IMR-90 (cell line): ENCODE data around the gene NCAM1. TPM values are rescaled to one million over a fixed set of nuclear protein-coding genes. Genes with fewer than 3 reads are reported as not detected.

ENCODE experiments used
- ATAC-seq: fragments of 200-7000 bp; cut with Tn5 transposase; 2 replicates; pipeline ENCODE4 v1.9.1; 2020; ENCODE audit warnings: low read depth, mild to moderate bottlenecking, moderate library complexity
- BruUV-seq: library from RNA; stranded (reverse); fragments of 400-500 nt; replicated peaks from 2 replicates; lab custom pipeline; 2021; lab: Mats Ljungman, UMichigan
- CTCF ChIA-PET: fragments of 300-600 bp; formaldehyde crosslinking; extraction: SDS; loops from one replicate; lab custom pipeline; 2021; ENCODE audit warnings: antibody characterized with exemption; lab: Yijun Ruan, JAX
- POLR2A ChIA-PET: fragments of 300-600 bp; sonication (Branson Sonifier 250); formaldehyde crosslinking; loops from one replicate; lab custom pipeline; 2022; ENCODE audit warnings: antibody characterized with exemption; ENCODE audit not compliant: unreplicated experiment; lab: Charles Lee
- DNase-seq: peaks from one replicate; pipeline ENCODE4 v3.0.0; 2013
- H2AFZ ChIP-seq: replicated peaks from 2 replicates; pipeline ENCODE3; 2013; ENCODE audit warnings: low read length, mild to moderate bottlenecking; ENCODE audit not compliant: poor library complexity
- H2AK5ac ChIP-seq: 2 replicates; pipeline ENCODE4 v1.6.1; 2013; ENCODE audit warnings: low read depth, low read length, inconsistent platforms
- H2AK9ac ChIP-seq: replicated peaks from 2 replicates; pipeline ENCODE3; 2013; ENCODE audit warnings: mild to moderate bottlenecking, low read depth, low read length, moderate library complexity; ENCODE audit not compliant: poor library complexity
- H2BK120ac ChIP-seq: 2 replicates; pipeline ENCODE4 v1.6.1; 2013; ENCODE audit warnings: low read depth, low read length, inconsistent platforms
- H2BK15ac ChIP-seq: 3 replicates; pipeline ENCODE4 v1.6.1; 2013; ENCODE audit warnings: low read depth, low read length, inconsistent platforms
- H2BK20ac ChIP-seq: 2 replicates; pipeline ENCODE4 v1.6.1; 2013; ENCODE audit warnings: low read depth, mild to moderate bottlenecking, inconsistent platforms, low read length, moderate library complexity
- H2BK5ac ChIP-seq: 2 replicates; pipeline ENCODE4 v1.6.1; 2013; ENCODE audit warnings: mild to moderate bottlenecking, low read depth, low read length, inconsistent platforms; ENCODE audit not compliant: poor library complexity, severe bottlenecking
- H3K14ac ChIP-seq: replicated peaks from 2 replicates; pipeline ENCODE4 v1.6.1; 2013; ENCODE audit warnings: low read depth, low read length, inconsistent platforms
- H3K18ac ChIP-seq: 2 replicates; pipeline ENCODE4 v1.6.1; 2013; ENCODE audit warnings: low read depth, low read length, control low read depth
- H3K23ac ChIP-seq: 2 replicates; pipeline ENCODE4 v1.6.1; 2013; ENCODE audit warnings: low read depth, low read length, inconsistent platforms
- H3K27ac ChIP-seq: 2 replicates; pipeline ENCODE4 v1.5.1; 2013; ENCODE audit warnings: mild to moderate bottlenecking, control low read depth, low read length; ENCODE audit not compliant: insufficient read depth
- H3K27me3 ChIP-seq: 2 replicates; pipeline ENCODE4 v1.6.1; 2013; ENCODE audit warnings: low read length; ENCODE audit not compliant: control insufficient read depth, insufficient read depth
- H3K36me3 ChIP-seq: 2 replicates; pipeline ENCODE4 v1.6.1; 2013; ENCODE audit warnings: low read length, mixed read lengths; ENCODE audit not compliant: control insufficient read depth, insufficient read depth
- H3K4ac ChIP-seq: 2 replicates; pipeline ENCODE4 v1.6.1; 2013; ENCODE audit warnings: low read depth, low read length, inconsistent platforms
- H3K4me1 ChIP-seq: 2 replicates; pipeline ENCODE4 v1.6.1; 2013; ENCODE audit warnings: low read length, mixed read lengths; ENCODE audit not compliant: control insufficient read depth, insufficient read depth
- H3K4me2 ChIP-seq: 2 replicates; pipeline ENCODE4 v1.6.1; 2013; ENCODE audit warnings: low read depth, mild to moderate bottlenecking, control low read depth, low read length, moderate library complexity
- H3K4me3 ChIP-seq: 2 replicates; pipeline ENCODE4 v1.5.1; 2013; ENCODE audit warnings: low read depth, mild to moderate bottlenecking, control low read depth, low read length, moderate library complexity; ENCODE audit not compliant: insufficient read depth
- H3K56ac ChIP-seq: 2 replicates; pipeline ENCODE4 v1.6.1; 2013; ENCODE audit warnings: low read length, inconsistent platforms; ENCODE audit not compliant: insufficient read depth; ENCODE audit errors: extremely low read depth
- H3K79me1 ChIP-seq, 2 experiments: 2 replicates each; pipeline ENCODE4 v1.6.1; 2013; ENCODE audit warnings: low read length in 2 of 2, inconsistent platforms in 1 of 2, low read depth in 1 of 2
- H3K9ac ChIP-seq: 2 replicates; pipeline ENCODE4 v1.6.1; 2013; ENCODE audit warnings: low read depth, low read length, control low read depth
- H3K9me1 ChIP-seq: 2 replicates; pipeline ENCODE4 v1.6.1; 2013; ENCODE audit warnings: low read length, inconsistent platforms; ENCODE audit not compliant: insufficient read depth
- H3K9me3 ChIP-seq: 2 replicates; pipeline ENCODE4 v1.6.1; 2013; ENCODE audit warnings: low read length; ENCODE audit not compliant: control insufficient read depth, insufficient read depth
- H4K20me1 ChIP-seq: 2 replicates; pipeline ENCODE4 v1.6.1; 2013; ENCODE audit warnings: low read length, inconsistent platforms; ENCODE audit not compliant: insufficient read depth
- H4K5ac ChIP-seq: 2 replicates; pipeline ENCODE4 v1.6.1; 2013; ENCODE audit warnings: mild to moderate bottlenecking, low read depth, low read length, control low read depth
- H4K8ac ChIP-seq, 2 experiments: 2 replicates each; pipeline ENCODE4 v1.6.1; 2013; ENCODE audit warnings: low read depth in 2 of 2, low read length in 2 of 2, control low read depth in 1 of 2, inconsistent platforms in 1 of 2
- H4K91ac ChIP-seq: 2 replicates; pipeline ENCODE4 v1.6.1; 2013; ENCODE audit warnings: low read depth, low read length, inconsistent platforms; ENCODE audit not compliant: insufficient read depth
- BHLHE40 ChIP-seq: fragments of 150-350 bp; IDR thresholded peaks from 2 replicates; pipeline ENCODE4 v1.6.1; 2016; ENCODE audit warnings: mild to moderate bottlenecking, low read depth, low read length
- CHD1 ChIP-seq: IDR thresholded peaks from 2 replicates; pipeline ENCODE4 v1.6.1; 2012; ENCODE audit warnings: low read depth, low read length, improper control_type of control experiment
- MAZ ChIP-seq: IDR thresholded peaks from 2 replicates; pipeline ENCODE4 v1.6.1; 2012; ENCODE audit warnings: low read depth, mild to moderate bottlenecking, low read length, improper control_type of control experiment, moderate library complexity, borderline replicate concordance
- NFE2L2 ChIP-seq: fragments of 150-350 bp; IDR thresholded peaks from 2 replicates; pipeline ENCODE4 v1.6.1; 2016; ENCODE audit warnings: low read depth, mild to moderate bottlenecking, low read length
- RCOR1 ChIP-seq: IDR thresholded peaks from 2 replicates; pipeline ENCODE4 v1.6.1; 2012; ENCODE audit warnings: mild to moderate bottlenecking, low read length, improper control_type of control experiment; ENCODE audit not compliant: insufficient replicate concordance
- RFX5 ChIP-seq: IDR thresholded peaks from 2 replicates; pipeline ENCODE4 v1.8.0; 2012; ENCODE audit warnings: low read depth, mild to moderate bottlenecking, low read length, moderate library complexity
- WGBS, 2 experiments: methylation state at CpG; one replicate each; pipeline versions ENCODE4 v1.1.5 to v1.1.7; 2013; ENCODE audit warnings: missing lambda C conversion rate in 2 of 2; ENCODE audit not compliant: insufficient read length in 1 of 2; ENCODE audit errors: extremely low coverage in 2 of 2; 5-methylcytosine and 5-hydroxymethylcytosine counted together
- dilution Hi-C: fragments of 300-500 bp; cut with HindIII; formaldehyde crosslinking; loops from one replicate; pipeline ENCODE4 v1.14.3; 2018; ENCODE audit warnings: low sequenced_read_pairs; ENCODE audit not compliant: unreplicated experiment
- in situ Hi-C: fragments of 300-500 bp; cut with MboI; formaldehyde crosslinking; loops from 3 replicates; pipeline ENCODE4 v1.14.3; 2019; ENCODE audit warnings: low sequenced_read_pairs, inconsistent platforms, mixed read lengths
- intact Hi-C: fragments of 100-400 bp; cut with micrococcal nuclease; formaldehyde crosslinking; loops from 2 replicates; pipeline ENCODE4 v1.10.0; 2022
- polyA plus RNA-seq, 3 experiments: library from polyadenylated mRNA; depleted of rRNA; stranded (reverse); fragments of >200 nt; gene quantifications; 2 replicates each; pipeline ENCODE4 v1.2.3, GENCODE V29; 2012; ENCODE audit warnings: low replicate concordance in 1 of 3
- total RNA-seq: library from RNA; depleted of rRNA; stranded (reverse); fragments of >200 nt; gene quantifications from 2 replicates; pipeline ENCODE4 v1.2.3, GENCODE V29; 2012
- TF ChIP-seq, protein P1 (sequence below): fragments of 150-350 bp; IDR thresholded peaks from 2 replicates; pipeline ENCODE4 v1.6.1; 2016; ENCODE audit warnings: low read depth, mild to moderate bottlenecking, low read length, moderate library complexity, borderline replicate concordance
- TF ChIP-seq, protein P2 (sequence below): fragments of 150-350 bp; IDR thresholded peaks from 2 replicates; pipeline ENCODE4 v1.6.1; 2017; ENCODE audit warnings: mild to moderate bottlenecking, antibody characterized with exemption, low read length, low read depth

The NCAM1 gene
- total and polyA plus RNA-seq, 2 of the 4 experiments (the other 2 are of a cell fraction), result 0.09 to 0.18 TPM

DNA sequence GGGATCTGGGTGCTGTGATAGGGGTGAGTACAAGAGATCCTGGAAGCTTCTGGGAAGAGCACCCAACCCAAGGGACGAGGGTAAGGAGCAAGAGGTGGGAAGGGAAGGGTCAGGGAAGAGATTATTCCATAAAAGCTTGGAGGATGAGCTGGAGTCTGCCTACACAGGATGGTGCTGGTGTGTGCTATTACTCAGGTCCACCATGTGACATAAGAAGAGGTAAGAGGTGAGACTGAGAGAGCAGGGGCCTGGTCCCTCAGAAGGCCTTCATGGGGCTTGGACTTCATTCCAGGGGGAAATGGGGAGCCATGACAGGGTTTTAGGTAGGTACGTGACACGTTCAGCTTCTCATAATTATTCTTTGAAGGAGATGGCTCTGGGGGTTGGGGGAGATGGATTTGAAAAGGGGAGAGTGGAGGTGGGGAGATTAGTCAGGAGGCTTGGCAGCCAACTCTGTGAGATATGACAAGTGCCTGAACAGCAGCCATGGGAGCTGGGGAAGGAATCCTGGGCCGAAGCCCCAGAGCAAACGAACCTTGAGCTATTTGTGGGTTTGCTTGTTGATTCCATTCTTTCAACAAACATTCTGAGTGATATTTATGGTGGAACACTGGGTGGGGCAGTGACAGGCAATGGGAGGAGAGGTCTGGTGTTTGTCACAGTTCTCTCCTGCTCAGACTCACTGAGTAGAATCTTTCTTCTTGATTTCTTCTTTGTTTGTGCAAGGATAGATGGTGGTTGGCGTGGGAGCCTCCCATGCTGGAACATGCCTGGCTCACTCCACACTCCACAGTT is 11.2 kb upstream of the NCAM1 start:
- no peak overlapping the region for H4K91ac ChIP-seq
- no peaks in the 10 kb centered on the region for H3K9me3 ChIP-seq
- no peak overlapping the region for H3K9ac ChIP-seq
- no peak overlapping the region for H2AK5ac ChIP-seq
- DNase-seq (no peak), ATAC-seq (no peak)
- no peaks in the 10 kb centered on the region for H3K79me1 ChIP-seq
- no peaks in the 10 kb centered on the region for H3K4me1 ChIP-seq
- POLR2A ChIA-PET, result no interaction called here
- no peak overlapping the region for H3K56ac ChIP-seq
- H3K4me3 ChIP-seq, result no peak overlapping the region
- TF ChIP-seq CHD1, result no peak
- TF ChIP-seq BHLHE40, result no peak
- TF ChIP-seq RCOR1, result no peak
- TF ChIP-seq, protein P1, sequence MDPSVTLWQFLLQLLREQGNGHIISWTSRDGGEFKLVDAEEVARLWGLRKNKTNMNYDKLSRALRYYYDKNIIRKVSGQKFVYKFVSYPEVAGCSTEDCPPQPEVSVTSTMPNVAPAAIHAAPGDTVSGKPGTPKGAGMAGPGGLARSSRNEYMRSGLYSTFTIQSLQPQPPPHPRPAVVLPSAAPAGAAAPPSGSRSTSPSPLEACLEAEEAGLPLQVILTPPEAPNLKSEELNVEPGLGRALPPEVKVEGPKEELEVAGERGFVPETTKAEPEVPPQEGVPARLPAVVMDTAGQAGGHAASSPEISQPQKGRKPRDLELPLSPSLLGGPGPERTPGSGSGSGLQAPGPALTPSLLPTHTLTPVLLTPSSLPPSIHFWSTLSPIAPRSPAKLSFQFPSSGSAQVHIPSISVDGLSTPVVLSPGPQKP, result no peak
- no peak for TF ChIP-seq MAZ
- no peak for TF ChIP-seq NFE2L2
- TF ChIP-seq, protein P2, sequence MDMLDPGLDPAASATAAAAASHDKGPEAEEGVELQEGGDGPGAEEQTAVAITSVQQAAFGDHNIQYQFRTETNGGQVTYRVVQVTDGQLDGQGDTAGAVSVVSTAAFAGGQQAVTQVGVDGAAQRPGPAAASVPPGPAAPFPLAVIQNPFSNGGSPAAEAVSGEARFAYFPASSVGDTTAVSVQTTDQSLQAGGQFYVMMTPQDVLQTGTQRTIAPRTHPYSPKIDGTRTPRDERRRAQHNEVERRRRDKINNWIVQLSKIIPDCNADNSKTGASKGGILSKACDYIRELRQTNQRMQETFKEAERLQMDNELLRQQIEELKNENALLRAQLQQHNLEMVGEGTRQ, result no peak
- TF ChIP-seq RFX5, result no peak
- no peak overlapping the region for H4K8ac ChIP-seq
- H3K18ac ChIP-seq, result no peak overlapping the region
- no peak overlapping the region for H2BK15ac ChIP-seq
- no peaks in the 10 kb centered on the region for H3K27me3 ChIP-seq
- H3K27ac ChIP-seq, result no peak overlapping the region
- no peaks in the 10 kb centered on the region for H3K36me3 ChIP-seq
- dilution Hi-C loops (no loop called here), intact Hi-C loops (no loop called here), in situ Hi-C loops (no loop called here)
- H3K14ac ChIP-seq, result no peak overlapping the region
- H2BK120ac ChIP-seq, result no peak overlapping the region
- H3K4ac ChIP-seq, result no peak overlapping the region
- no peak overlapping the region for H2BK20ac ChIP-seq
- no peak overlapping the region for H2AK9ac ChIP-seq
- no peaks in the 10 kb centered on the region for H3K9me1 ChIP-seq
- no peak overlapping the region for H2BK5ac ChIP-seq
- H3K23ac ChIP-seq, result no peak overlapping the region
- 53% methylated on average over 3 of the region's 6 CpGs; no CpG with 5 or more reads in 1 of the 2 experiments for WGBS, 2 experiments
- no peak overlapping the region for H3K4me2 ChIP-seq
- H4K20me1 ChIP-seq, result no peaks in the 10 kb centered on the region
- no peak overlapping the region for H4K5ac ChIP-seq
- BruUV-seq, result no TSS peak
- CTCF ChIA-PET, result no interaction called here
- no peak overlapping the region for H2AFZ ChIP-seq
